OCI-LY7 (cell line): ENCODE data around the gene STAMBPL1.

Source experiments
- CTCF ChIP-seq: fragments of 200-600 bp; sonication (generic); conservative IDR thresholded peaks from 2 replicates; pipeline ENCODE4 v1.5.1; 2014; ENCODE audit warnings: mild to moderate bottlenecking, antibody characterized with exemption, low read length, moderate library complexity, mixed read lengths
- EZH2phosphoT487 ChIP-seq: fragments of 200-600 bp; sonication (generic); IDR thresholded peaks from 2 replicates; pipeline ENCODE4 v1.6.1; 2018; ENCODE audit warnings: low read depth, borderline replicate concordance, mild to moderate bottlenecking, mixed run types, antibody characterized with exemption, low read length, moderate library complexity, mixed read lengths

DNA sequence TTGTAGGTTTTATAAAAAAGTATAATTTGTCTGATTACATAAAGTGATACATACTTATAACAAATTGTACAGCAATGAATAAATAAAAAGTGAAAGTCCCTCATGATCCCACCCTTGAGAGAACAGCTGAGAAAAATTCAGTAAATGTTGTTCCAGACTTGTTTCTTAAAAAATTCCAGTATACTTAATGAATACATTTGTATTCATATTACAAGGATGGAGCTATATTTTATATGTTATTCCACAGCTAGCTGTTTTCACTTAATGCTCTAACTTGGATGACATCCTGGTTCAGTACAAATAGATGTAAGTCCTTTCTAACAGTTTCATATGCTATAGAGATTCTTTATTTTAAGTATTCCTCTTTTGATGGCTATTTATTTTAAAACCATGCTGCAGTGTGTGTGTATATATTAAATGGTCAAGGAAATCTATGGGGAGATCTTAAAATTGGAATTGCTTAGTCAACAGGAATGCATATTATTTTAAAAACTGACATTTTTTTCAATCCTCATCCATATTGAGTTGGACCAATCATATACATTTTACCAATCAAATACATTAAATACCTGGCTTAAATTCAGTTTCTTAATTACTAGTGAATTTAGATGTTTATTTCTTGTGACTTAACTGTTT is 8.9 kb downstream of the STAMBPL1 start:
- no peak for TF ChIP-seq CTCF
- TF ChIP-seq EZH2phosphoT487 = no peak
